ENCODE data around the gene TECTA.
"Not testable (repeated sequence)": the region's sequence is repeated elsewhere in the genome, so short reads cannot be mapped to it uniquely, and the experiment has no call there.

The TECTA gene

GRCh38 chr11:121235057-121235456 is 134.0 kb downstream of the TECTA start:
- DNase-seq (ENCODE audit: low spot score), result no peak

GRCh38 chr11:121236115-121237001 is 135.3 kb downstream of the TECTA start:
- DNase-seq (ENCODE audit: low spot score), result no peak

GRCh38 chr11:121237247-121237646 is 136.2 kb downstream of the TECTA start:
- DNase-seq (ENCODE audit: low spot score), result not testable (repeated sequence)

GRCh38 chr11:121237686-121238658 is 136.9 kb downstream of the TECTA start:
- no peak for DNase-seq (ENCODE audit: low spot score)

- no peak for DNase-seq (ENCODE audit: low spot score)
Measured at GRCh38 chr11:121238956-121239355, 137.9 kb downstream of the TECTA start.

GRCh38 chr11:121240001-121240400 is 139.0 kb downstream of the TECTA start:
- DNase-seq (ENCODE audit: low spot score), result not testable (repeated sequence)

GRCh38 chr11:121240650-121241303 is 139.7 kb downstream of the TECTA start:
- peak; percentile 35 for DNase-seq (ENCODE audit: low spot score)

Data from AG08395 (cell line).